ENCODE measurements around the gene BCDIN3D.

BCDIN3D gene

DNA sequence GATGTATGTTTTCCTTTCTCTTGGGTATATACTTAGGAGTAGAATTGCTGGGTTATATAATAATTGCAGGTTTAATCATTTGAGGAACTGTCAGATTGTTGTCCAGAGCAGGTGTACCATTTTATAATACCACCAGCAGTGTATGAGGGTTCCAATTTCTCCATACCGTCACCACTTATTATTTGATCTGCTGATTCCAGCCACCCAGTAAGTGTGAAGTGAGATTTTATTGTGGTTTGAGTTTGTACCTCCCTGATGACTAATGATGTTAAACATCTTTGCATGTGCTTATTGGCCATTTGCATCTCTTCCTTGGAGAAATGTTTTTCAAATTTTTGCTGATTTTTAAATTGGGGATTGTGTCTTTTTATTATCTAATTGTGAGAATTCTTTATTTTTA is 29.8 kb downstream of the BCDIN3D start:
- DNase-seq = no peak

DNA sequence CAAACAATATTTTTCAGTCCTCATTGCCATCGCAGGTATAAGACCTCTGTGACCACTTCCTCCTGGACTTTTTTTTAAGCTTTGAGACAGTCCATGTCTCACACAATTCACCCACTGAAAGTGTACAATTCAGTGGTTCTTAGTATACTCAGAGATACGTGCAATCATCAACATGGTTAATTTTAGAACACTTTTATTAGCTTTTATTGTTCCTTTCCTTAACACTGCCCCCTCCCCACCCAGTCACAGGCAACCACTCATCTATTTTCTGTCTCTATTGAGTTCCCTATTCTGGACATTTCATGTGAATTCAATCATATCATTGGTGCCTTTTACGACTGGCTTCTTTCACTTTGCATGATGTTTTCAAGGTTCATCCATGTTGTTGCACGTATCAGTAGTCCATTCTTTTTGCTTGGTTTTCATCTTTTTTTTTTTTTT is 30.9 kb downstream of the BCDIN3D start:
- DNase-seq = no peak

DNA sequence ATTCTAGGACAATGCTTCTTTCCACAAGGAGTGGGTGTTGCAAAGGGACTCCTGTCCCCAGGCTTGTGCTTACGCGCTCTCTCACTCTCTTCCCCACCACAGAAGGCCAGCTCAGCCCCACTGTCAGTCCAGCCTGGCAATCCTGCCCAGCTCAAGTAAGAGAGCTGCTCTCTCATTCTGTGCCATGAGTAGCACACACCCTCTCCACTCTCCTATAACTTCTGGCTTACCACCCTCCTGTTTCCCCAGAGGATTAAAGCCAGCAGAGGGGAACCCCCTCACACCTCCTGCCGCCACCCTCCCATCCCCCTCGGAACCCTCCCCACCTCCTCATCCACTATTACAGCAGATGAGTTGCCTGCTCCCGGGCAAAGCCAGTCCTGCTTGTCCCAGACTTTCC is 31.8 kb downstream of the BCDIN3D start:
- no peak for DNase-seq

DNA sequence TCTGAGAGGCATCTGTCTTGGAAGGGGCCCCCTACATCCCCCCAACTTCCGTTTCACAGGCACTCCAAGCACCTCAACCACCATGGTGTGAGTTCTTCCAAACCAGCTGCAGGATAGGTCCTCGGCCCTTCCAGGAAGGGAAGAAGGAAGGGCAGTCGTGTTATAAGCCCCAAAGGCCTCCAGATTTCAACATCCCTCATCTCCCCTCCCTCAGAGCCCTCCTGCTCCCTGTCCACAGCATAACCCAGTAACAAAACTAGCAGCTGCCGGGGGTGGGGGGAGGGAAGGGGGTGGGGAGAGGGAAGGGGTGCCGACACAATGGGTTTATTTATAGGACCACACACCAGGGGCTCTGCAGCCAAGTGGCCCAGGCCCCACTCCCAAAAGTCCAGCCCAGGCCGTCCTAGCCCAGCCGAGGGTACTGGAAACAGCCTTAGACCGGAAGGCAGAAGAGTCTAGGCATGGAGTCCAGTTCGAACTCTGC is 33.0 kb downstream of the BCDIN3D start:
- DNase-seq = no peak

DNA sequence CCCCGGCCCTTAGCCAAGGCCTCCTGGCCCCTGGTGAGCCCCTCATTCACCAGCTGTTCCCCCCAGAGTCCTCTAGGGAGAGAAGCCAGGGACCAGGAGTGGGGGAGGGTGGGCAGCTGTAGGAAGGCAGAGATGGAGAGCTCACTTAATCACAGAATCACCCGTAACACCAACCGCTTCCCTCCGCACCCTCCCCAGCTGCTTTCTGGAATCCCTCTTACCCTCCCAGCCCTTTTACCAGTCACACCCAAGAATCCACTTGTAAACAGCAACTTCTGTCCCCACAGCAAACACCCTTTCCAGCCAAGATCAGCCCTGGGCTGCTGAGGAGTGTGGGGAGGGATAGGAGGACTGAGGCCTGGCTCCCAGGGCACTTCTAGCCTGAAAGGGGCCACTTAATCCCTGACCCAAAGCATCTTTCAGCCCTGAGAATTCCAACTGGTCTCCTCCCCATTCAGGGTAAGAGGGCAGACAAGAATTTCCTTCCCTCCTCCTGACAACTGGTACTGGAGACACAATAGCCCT is 33.5 kb downstream of the BCDIN3D start:
- DNase-seq = no peak

DNA sequence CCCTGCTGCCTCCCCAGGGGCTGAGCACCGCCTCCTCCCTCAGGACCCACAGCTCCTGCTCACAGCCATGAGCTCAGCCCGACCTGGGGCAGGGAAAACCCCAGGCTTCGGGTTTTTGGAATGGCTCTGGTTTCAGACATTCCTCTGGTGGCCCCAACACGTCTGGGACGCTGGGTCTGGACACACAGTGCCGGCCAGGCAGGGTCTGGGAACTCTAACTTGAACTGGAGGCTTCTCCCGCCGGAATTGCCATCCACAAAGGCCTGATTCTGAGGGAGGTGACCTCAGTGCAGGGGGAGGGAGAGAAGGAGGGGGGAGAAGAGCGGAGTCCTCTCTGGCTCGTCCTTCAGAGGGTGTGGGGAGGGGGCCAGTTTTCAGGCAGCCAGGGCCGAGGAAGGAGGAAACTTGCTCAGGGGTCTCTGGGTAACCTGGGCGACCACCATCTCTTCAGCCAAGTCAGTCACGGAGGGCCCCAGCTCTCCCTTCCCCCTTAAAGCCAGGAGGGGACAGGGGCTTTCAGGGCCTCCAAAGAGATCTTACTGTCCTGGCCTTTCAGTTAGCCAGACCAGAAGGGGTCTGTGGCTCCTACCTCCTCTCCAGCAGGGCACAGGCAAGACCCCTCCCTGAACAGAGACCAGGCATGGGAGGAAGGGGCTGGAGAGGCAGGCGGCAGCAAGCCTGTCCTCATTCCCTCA is 34.1 kb downstream of the BCDIN3D start:
- no peak for DNase-seq

DNA sequence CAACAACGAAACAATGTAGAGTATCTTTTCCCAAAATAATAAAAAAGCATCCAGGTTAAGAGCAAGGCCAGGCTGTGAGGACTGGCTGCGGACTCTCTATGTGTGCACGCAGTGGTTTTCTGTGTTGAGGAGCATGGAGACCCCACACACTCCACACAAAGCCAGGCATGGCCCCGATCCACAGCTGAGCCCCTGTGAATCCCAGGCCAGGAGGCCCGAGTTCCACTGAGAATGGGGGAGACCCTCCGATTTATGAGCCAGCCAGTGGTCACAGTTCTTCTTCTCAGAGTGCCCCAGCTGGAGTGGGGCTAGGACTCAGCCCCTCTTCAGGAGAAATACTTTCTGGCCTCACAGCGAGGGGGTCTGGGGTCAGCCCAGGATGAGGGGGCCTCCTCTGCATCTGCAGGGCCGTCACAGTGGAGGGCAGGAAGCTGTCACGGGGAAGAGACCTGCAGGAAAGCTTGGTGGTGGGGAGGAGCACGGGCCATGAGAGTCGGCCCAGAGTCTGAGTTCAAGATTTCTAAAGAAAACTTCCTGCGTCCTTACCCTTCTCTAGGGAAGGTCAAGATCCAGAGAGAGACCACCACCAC is 34.8 kb downstream of the BCDIN3D start:
- no peak for DNase-seq

DNA sequence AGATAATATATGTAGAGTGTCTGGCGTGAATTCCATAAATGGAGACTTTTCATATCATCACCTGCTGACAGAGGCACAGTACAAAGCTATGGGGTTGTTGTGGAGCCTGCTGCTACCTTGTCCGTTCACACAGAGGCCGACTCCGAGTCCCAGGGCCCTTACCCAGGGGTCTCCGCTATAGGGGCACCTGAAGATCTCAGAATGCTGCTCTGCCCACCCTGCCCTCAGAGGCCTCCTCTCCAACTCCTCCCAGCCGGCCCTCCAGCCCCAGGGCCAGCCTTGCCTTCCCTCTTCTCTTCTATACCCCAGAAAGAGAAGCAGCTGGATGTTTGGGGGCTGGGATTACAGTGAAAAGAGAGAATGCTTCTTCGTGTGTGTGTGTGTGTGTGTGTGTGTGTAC is 36.0 kb downstream of the BCDIN3D start:
- DNase-seq = no peak

DNA sequence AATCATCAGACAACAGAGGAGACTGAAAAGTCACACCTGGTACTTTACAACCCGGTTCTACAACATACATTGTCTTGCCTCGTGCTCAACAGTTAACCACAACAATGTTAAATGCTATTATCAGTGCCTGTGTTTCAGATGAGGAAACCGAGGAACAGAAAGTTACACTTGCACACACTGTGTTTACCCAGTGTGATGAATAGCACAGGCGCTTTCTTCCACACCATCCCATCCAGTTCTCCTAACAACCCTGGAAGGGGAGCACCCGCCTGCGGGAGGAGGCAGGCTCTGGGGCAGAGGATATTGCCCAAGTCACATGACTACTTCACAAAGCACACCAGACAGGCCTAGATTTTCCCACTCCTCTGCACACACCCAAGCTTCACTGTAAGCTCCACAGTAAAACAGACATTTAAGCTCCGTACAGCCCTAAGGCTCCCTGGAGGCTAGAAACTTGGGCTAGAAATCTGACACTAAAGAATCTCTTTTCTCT is 36.5 kb downstream of the BCDIN3D start:
- DNase-seq = no peak

DNA sequence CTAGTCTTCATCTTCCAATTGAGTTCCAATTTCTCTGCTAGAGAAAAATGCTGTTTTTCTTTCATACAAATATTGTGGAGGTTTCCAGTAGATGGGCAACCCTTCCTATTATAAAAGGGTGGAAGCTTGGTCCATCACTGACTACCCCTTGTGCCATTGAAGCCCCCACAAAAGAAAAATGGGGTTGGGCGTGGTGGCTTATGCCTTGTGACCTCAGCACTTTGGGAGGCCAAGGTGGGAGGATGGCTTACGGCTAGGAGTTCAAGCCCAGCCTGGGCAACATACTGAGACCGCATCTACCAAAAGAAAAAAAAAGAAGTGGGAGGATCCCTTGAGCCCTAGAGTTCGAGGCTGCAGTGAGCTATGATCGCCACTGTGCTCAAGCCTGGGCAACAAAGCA is 37.5 kb downstream of the BCDIN3D start:
- DNase-seq = no peak

DNA sequence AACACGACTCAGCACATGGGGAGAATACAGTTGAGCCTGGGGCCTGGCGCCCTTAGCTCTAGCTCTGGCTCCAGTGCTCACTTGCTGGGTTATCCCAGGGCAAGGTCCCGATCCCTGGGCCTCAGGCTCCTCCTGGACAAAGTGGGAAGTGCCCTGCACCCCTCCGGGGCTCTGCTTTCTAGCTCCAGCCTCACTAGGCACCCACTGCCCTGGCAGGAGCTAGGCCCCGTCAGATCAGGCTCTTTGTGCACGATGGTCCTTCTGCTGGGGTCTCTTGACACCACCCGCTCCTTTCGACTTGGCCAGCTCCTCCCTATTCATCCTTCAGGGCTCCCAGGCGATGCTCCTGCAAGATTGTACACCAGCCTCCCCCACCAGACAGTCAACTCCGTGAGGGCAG is 38.1 kb downstream of the BCDIN3D start:
- no peak for DNase-seq

DNA sequence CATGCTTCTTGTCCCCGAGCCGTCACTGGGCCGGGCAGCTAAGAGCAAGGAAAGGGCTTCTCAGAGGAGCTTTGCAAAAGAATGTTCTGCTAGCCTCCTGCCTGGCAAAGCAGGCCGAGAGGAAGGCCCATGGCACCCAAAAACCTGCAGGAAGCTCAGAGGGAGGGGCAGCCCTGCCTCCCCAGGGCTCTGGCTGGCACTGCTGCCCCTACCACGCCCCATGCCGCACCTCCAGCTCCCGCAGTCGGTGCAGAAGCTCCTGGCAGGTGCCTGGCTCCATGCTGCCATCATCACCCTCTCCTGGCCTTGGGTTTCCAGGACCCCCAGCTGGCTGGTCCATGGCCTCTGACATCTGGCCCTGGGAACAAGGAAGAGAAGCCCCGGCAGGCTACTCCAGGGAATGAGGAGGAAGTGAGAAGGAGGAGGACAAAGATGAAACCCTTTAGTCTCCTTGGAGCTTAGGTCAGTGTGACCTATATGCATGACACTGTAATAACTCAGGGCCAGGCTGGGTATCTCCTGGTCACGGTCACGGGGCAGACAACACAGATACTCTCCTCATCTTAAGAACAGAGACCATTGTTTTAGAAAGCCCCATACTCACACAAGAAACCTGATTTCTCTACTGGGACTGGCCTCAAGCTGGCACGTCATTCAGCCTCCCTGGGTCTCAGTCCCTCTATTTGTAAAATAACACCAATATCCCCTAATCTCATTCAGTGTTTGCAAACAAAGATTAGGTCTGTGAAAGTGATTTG is 39.0 kb downstream of the BCDIN3D start:
- DNase-seq = no peak

DNA sequence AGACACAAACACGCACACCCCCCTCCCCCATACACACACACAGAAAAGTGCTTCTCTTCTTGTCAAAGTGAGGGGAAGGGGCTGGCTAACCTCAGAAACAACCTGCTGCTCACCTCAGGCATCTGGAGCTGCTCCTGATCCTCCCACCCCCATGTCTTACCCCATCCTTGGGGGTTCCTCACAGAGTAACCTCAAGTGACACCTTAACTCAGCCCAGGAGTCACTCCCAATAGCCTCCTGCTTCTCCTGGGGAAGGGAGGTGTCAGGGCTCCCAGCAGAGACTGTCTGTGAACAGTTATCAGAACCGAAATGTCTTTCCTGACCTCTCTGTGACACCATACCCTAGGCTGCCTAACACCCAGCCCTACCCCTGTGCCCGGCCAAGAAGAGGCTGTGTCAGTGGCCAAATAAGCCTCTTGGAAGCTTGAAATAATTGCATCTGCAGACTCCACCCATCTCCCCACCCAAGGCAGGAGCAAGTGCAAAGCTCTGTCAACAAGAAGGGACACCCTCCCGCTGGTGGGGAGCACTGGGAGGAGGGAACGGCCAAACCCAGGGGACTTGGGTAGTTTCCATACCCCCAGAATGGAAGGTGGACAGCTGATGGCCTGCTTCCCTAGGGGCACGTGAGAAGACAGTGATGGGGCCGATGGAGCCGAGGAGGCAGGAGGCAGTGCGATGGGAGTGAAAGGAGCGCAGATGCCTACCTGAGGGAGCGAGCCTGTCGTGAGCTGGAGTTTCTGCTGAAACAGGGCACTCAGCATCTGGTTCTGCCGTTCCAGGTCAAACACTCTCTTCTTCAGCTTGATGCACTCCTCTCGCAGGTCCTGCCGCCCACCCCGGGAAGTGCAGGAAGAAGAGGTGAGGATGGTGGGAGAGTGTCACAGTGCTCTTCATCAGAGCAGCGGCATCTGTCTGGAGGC is 41.5 kb downstream of the BCDIN3D start:
- no peak for DNase-seq

DNA sequence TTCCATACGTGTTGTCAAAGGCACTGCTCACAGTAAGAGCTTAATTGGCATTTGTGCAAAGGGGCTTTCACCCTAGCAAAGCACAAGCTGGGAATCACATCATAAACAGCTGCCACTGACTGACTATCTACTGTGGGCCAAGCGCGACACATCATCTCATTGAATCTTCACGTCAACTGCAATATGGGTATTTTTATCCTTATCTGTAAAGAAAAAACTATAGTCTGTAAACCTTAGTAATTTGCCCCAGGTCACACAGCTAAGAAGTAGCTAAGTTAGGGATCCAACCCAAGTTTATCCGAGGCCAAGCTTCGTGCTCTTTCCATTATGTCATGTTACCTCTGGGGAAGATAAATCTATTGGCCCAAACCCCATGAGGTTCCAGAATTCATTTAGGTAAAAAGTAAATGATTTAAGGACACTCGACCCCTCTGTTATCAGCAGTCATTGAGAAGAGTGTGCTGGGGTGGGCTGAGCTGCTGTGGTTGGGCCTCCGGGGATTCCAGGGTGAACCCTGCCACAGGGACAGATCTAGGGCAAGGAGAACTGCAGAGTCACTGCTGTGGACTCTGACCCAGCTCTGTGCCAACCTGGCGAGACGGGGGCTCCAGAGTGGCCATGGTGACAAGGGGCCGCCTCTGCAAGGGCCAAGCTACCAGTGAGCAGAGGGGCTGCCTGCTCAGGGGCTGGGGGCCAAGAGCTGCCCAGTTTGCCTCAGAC is 42.3 kb downstream of the BCDIN3D start:
- no peak for DNase-seq

DNA sequence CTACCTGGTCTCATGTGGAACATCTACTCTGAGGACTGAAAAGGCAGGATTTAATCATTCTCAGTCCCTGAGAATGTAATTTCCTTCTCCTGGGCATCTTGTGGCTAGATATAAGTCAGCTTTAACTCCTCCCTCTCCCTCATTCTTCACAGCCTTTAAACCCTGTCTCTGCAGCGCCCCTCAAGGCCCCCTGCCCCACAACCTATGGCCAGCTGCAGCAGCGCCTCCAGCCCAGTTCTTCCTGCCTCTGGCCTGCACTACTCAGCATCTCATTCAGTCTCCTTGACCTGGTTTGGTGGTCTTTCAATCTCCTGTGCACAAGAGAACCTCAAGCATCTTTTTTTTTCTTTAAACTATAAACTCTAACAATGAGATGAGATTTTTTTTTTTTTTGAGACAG is 44.0 kb downstream of the BCDIN3D start:
- DNase-seq = no peak

DNA sequence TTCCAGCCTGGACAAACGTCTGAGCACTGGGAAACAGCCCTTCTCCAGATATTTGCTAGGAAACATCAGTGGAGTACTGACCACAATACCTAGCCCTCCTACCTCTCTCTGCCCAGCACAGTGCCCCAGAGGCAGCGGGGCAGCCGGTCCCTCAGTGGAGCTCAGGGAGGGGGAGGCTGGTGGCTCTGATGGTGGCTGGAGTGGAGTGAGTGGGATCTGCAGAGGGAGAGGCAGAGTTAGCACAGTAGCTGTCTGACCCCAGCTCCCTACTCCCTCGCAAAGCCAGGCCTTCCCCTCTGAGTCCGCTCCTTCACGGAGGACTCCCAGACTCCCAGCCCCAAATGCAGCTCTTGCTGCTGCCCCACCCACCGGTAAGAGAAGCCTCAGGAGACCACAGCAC is 44.7 kb downstream of the BCDIN3D start:
- DNase-seq = no peak

DNA sequence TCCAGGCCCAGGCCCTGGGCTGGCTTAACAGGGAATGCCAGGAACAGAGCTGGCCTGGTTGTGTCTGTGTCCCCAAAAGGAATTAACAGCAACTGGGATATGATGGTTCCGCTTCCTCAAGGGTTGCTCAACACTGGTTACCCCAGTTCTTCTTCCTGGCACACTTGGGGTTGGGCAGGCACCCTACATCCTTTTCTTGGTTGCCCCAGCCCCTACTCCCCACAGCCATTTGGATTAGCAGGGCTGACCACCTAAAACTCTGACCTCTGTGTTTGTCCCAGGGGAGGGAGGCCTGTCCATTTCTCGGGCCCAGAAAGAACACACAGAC is 45.5 kb downstream of the BCDIN3D start:
- no peak for DNase-seq

DNA sequence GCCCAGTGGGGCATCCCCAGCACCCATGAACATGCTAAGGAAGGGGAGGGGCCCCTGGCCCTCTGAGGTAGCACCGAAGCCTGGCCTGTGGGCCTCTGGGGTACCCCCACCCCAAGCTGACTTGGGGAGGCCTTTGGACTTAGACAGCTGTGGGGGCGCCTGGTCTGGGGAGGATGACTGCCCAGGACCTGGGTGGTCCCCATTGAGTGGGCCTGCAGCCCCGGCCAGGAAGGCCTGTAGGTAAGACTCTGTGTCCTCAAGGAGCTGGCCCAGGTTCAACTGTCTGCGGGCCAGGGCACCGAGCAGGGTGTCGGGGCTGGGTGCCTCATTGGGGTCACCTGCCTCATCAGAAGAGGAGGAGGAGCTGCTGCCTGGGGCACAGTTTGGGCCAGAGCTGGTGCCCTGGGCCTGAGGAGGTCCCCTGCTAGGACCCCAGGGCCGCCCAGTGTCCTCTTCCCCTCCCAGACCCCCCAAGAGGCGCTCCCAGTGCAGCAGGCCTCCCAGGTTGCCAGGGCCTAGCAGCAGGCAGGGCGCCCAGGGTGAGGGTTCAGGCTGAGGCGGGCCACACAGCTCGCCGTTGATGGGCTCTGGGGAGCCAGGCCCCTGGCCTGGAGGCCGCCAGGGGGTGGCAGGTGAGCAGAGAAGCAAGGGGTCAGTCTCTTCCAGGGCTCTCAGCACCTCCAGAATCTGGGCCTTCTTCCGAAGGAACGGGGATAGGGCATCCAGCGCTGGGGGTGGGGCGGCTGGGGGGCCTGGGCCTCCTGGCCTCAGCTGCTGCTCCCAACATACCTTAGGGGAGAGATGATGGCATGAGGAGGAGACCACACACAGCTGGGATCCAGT is 46.1 kb downstream of the BCDIN3D start:
- DNase-seq = no peak

DNA sequence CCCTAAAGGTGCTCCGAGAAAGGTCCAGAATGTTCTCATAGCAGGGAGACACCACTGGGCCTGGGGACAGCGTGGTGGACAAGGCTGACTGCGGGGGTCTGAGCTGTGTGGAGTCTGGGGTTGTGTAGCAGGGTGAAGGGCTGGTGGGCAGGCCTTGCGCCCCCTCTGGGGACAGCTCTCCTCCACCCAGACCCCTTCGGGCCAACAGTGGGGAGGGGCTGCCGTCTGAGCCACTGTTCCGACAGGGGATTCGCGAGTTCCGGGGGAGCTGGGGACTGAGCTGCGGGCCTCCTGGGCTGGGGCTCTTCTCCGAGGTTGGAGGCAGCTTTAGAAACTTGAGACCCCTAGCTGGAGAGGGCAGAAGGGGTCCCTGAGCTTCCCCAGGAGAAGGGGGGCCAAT is 46.8 kb downstream of the BCDIN3D start:
- DNase-seq = no peak

DNA sequence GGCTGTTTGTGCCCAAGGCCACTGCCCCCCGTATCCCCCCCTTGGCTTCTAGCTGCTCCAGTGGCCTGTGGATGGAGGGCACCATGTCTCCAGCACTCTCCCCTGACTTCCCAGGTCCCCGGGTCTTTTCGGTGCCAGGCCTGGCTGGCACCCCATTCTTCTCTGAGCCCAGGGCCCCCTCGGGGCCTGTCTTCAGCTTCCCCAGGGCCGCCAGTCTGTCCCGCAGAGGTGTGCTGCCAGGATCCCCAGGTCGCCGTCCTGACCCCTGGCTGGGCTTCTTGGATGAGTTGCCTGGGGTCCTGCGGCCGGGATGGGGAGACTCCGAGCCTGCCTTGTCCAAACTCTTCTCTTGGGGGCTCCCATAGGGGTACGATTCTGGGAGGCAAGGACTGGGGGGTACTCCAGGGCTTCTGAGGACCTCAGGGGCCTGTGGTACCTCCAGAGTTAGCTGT is 47.2 kb downstream of the BCDIN3D start:
- no peak for DNase-seq

Data from activated CD4-positive, CD25-positive, alpha-beta regulatory T cell treated with anti-CD3 and anti-CD28 coated beads, Interleukin-2, amount 50 U/mL, for 72 hours (primary cell).